HG03439 (cell line): Measurements from ENCODE around the gene C20orf144.

Experiments
- ATAC-seq: cut with Tn5 transposase; IDR thresholded peaks from one replicate; pipeline ENCODE4 v1.9.1; 2021; ENCODE audit warnings: mild to moderate bottlenecking, moderate library complexity; ENCODE audit not compliant: unreplicated experiment

Gene C20orf144

DNA sequence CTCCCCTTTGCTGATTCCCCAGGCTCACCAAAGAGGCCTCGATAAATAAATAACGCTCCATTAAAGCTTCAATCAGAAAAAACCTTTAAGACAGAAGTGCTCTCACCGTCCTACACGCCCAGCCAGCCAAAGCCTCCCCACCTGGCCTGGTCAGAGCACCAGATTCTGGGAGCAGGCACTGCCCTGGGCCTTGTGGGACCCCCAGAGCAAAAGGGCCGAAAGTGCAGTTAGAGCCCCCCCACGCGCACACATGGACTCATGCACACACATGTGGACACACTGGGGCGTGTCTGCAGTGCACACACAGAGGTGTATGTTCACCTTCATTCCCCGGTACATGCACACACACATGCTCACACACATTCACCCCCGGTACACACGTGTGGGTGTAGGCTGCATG lies 14.0 kb downstream of the C20orf144 start:
- ATAC-seq: no peak

DNA sequence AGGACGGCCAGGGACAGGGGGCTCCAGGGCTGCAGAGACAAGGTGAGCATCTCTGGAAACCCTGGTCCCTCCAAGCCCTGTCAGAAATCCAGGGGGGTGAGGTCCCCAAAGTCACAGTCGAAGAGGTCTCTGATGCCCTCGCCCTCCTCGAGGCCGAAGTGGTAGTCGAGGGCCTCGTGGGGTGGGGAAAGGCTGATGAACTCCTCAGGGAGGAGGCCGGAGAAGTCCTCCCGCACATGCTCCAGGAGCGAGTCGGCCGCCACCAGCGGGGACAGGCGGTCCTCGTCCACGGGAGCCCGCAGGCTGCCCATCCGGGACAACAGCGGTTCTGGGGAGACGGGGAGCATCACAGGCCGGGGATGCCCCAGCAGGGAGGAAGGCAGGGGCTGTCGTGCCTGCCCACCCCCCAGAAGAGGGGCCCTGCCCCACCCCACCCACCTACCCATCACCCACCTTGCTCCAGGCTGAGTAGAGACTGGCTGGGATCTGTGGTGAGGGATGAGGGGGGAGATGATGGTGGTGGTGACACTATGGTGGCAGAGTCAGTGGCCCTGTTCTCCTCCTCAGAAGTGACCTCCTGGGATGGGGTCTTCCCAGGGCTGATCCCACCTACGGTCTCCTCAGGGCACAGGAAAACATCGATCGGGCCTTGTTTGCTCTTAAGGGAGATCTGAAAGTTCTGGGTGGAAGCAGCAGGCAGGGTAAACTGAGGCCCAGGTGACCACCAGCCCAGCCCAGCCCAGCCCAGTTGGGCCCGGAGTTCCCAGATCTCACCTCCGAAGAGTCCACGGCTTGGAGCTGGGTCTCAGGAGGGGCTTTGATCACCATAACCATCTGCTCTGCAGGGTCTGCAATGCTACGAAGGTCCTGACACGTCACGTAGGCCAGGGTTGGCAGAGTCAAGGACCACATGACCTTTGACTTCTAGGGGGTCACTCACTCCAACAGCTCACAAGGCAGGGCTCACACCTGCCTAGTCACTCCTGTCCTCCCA lies 14.8 kb downstream of the C20orf144 start:
- no peak for ATAC-seq

DNA sequence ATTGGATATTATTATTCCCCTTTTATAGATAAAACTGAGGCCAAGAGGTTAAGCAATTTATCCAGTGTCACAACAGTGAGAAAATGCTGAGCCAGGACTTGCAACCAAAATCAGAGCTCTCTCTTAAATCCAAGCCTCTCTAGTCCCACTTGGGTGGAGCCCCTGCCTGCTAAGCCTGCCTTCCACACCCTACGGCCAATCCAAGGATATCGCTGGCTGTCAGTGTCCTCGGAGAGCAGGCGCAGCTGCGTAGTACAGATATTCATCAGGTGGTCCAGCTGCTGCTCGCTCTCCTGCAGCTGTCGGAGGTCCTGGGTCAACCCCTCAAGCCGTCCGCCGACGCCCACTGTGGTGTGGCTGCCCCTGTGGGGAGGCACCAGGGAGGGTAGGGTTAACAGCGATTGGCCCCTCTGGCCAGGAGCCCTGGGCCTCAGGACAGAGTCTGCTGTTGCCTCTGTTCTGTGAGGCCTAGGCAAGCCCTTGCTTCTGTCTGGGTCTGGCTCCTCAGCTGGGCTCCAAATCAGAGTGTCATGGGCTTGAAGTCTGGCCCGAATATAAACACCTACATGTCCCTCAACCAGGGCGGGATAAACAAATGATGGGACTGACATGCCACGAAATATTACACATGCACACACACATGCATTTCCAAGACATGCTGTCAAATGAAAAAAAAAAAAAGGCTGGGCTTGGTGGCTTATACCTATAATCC lies 16.0 kb downstream of the C20orf144 start:
- ATAC-seq: no peak

DNA sequence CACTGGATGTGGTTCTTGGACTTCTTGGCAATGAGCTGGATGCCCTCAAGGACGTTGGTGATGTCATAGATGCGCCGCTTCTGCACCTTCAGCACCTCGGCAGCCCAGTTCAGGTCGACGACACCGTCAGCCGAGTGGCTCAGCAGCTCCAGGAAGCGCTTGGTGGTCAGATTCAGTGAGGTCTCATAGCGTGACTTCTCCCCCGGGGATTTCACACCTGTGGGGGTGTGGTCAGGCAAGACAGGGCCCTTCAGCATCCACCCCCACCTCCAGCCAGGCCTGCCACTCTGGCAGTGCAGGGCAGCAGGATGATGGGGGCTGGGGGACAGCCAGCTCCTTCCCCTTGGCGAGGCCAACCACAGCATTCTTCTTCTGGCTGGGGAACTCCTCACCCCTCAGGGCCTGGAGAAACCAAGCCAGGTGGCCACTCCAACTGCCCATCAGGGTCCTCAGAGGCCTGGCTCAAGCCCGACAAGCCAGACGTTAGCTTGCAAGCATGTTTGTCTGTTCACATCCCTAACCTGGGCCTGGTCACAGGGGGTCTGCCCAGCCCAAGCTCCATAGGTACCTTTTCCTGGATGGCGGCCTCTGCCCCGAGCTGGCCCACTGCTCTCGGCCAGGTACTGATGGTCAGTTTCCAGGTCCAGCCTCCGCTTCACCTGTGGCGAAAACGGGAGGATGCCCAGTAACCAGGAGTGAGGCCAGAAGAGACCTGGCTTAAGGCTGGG lies 17.8 kb downstream of the C20orf144 start:
- ATAC-seq: peak; percentile 51

DNA sequence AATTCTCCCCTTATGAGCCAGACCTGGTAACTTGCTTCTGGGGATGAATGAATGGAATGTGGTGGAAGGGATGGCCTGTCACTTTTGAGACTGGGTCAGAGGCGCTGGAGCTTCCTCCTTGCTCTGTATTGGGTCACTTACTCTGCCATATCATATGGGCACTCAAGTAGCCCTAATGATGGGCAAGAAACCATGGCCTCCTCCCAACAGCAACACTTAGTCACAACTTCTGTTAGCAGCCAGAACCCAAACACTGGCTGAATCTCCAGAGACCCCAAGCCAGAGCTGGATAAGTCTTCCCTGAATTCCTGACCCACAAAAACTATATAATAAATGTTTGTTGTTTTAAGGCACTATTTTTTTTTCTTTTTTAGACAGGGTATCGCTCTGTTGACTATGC lies 18.6 kb downstream of the C20orf144 start:
- no peak for ATAC-seq

DNA sequence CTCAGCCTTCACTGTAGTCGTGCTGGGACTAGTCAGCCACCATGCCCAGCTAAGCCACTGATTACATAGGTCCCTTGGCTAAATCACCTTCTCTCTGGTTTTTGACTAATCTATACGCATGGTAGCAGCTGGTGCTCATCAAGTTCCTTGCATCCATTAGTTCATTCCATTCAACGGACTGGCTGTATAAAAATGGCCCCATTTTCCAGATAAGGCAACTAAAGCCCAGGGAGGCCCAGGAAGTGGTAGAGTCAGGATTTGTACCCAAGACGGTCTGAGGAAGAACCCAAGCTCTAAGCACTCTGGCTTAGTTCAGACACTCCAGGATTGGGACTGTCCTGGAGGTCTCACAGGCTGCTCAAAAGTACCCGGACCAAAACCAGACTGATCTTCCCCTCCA lies 19.2 kb downstream of the C20orf144 start:
- no peak for ATAC-seq

DNA sequence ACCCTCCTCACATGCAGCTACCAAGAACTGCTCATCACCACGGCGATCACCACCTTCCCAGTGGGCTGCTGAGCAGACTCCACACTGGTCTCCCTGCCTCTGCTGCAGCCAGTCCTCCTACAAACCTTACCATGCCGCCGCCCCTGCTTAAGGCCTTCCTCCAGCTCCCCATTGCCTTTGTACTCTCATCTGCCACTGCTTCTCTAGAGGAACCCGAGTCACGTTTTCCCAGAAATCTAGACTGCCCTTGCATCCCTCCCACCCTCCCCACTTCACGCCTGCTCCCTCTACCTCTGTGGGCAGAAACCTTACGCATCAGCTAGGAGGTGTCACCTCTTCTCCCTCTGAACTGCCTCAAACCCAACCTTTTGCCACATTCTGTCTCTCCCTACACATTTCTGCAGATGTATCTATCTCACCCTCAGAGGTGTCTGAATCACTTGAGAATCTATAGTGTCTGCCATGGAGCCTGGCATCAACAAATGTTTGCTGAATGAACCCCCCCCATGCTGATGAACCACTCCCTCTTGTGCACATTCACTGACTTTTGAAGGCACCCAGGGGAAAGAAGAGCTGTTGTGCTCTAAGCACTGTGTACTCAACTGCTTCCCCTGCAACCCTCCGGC lies 19.7 kb downstream of the C20orf144 start:
- ATAC-seq: no peak

DNA sequence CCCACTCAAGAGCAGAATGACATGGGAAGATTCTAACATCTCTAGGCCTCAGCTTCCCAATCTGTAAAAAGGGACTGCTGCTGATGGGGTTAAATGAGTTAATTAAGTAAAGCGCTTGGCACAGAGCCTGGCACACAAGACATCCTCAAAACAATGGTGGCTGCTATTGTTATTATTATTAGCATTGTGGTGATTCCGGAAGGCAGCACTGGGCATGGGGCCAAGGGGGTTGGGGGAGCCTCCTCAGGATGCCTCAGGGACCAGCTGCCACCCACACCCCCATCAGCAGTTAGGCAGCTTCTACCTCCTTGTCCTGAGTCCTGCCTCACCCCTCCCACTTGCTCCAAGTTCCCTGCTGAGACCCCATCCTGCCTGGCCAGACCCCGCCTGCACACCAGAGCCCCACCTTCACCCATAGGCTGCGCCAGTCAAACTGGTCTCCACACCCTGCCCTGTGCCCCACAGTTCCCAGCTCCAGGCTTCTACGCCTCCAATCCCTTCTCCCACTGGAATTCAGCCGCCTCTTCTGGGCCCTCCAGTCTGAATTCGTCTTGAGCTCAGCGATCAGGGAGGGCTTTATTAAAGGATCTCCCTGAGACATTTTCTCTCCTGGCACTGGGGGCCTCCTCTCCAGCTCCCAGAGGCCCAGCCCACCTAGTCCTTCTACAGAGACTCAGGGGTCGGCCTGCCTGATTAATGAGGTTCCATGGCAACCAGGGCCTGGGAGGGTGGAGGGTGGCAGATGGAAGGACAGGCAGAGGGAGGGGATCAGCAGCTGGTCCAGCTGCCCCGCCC lies 22.6 kb downstream of the C20orf144 start:
- no peak for ATAC-seq

DNA sequence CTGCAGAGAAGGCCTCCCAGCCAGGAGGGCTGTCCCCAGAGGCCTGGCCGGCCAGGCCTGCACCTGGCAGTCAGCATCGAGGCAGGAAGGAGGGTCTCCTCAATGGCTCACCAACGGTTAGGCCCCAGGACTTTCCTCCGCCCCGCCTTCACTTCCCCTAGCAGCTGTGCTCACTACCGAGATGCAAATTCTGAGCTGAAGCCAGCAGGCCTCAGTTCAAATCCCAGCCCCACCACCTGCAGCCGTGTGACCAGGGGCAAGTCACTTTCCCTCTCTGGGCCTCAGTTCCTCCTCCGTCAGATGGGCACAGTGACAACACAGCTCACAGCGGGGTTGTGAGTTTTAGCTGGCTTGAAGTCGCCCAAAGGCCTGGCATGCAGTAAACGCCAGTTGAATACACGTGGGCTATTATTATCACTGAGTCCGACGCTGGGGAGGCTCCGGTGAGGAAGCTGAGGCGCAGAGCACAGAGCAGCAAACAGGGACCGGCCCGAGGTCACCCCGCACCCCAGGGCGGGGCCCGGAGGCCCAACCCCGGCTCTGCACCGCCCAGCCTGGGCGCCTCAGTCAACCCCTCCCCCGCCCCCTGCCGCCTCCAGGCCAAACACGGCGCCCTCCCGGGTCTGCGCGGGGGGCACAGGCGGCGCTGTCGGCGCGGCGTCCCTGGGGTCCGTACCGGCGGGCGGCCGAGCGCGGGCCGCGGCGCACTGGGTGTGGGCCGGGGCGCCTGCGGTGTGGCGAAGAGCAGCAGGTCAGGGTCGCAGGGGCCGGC lies 23.4 kb downstream of the C20orf144 start:
- ATAC-seq: peak; percentile 37

DNA sequence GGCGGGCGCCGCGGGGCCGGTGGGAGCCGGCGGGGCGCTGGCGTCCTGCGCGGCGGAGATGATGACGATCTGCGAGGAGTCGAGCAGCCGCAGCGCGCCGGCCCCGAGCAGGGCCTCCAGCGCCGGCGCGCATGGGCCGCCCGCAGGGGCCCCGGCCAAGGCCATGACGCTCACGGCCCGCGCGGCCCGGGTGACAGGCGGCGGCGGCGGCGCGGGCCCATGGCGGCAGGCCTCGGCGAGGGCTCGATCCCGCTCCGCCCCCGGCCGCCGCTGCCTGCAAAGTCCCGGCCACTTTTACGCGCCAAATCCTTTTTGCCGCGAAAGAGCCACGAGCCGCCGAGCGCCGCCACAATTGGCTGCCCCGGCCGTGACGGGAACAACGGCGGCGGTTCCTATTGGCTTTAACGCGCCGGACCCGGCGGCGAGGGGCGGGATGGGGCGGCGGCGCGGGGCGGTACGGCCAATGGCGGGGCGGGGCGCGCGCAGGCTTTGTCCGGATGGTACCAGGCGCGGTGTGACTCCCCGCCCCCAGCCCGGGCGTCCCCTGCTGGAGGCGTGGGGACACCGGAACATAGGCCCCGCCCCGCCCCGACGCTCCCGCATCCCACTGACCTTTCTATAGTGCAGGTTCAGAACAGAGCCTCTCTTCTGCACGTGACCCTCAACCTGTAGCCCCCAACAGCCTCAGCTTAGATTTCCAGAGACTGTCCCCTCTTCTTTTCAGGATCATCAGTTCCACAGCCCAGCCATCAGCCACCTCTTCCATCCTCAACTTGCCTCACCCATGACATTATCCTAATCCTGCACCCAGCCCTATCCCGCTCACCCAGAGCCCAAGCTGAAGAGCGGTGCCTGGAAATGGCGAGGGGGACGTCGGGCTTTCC lies 24.2 kb downstream of the C20orf144 start, which contains the start of gene E2F1:
TSS of gene E2F1 (minus strand) at position 286 of the 884 bp plus-strand sequence. CDS start at position 165, 121 bp downstream.
- ATAC-seq: peak; percentile 77

DNA sequence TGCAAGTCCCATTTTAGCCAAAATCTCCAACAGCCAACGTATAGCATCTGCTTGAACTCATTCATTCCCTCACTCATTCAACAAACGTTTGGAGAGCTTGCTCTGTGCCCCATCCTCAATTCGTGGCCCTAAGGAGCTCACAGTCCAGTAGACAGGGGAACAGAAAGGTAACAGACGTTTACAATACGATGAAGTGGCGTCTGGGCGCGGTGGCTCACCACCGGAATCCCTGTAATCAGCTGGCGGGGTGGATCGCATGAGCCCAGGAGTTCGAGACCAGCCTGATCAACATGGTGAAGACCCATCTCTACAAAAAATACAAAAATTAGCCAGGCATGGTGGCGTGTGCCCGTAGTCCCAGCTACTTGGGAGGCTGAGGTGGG lies 24.8 kb downstream of the C20orf144 start:
- no peak for ATAC-seq

DNA sequence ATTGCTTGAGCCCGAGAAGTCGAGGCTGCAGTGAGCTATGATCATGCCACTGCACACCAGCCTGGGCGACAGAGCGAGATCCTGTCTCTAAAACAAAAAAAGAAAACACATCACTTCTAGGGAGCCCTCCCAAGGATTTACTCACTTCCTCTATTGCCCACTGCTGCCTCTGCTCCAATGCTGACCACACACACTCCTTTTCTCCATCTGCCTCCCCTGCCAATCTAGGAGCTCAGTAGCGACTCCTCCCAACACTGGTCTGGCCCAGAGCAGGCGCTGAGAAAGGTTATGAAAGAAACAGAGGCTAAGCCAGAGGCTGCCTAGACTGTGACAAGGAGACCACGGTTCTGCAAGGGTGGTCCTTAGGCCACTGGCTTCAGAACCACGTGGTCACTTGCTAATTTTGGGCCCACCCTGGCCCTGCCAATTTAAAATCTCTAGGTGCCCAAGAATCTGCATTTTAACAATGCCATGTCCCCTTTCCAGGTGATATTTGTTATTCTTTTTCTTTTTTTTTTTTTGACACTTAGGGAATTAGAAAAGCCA lies 25.3 kb downstream of the C20orf144 start:
- ATAC-seq: no peak

DNA sequence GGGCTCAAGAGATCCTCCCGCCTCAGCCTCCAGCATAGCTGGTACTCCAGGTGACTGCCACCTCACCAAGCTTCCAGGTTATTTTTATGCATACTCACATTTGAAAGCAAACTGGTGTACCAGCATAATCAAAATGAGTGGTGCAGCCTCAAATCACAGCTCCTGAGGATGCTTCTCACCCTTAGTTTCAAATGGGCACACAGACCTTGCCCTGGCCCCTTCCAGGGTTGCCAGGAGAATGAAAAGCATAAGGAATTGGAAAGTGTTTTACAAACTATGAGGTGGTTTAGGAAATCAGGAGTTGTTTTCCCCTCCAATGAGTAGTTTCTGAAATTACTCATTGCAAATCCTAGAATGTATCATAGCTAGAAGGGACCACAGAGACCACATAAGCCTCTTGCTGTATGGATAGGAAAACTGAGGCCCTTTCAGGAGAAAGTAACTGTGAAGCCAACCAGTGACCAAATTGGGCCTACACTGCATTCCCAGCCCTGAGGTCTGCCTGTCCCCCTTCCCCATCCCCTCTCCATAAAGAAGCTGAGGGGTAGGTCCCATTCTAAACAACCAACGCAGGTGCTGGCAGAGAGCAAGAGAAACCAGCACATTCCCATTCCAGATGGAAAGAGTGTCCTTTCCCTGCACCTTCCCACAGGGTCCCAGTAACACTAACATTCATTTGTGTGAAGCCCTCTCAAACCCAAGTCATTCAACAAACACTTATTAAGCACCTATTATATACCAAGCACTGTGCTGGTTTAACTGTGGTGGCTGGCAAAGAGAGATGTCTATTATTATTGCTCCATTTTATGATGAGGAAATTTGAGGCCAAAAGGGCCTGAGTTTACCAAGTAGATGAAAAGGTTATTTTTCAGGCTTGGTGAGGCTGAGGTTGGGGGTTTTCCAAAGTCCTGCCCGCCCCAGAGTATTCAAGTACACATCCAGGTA lies 26.1 kb downstream of the C20orf144 start:
- no peak for ATAC-seq

DNA sequence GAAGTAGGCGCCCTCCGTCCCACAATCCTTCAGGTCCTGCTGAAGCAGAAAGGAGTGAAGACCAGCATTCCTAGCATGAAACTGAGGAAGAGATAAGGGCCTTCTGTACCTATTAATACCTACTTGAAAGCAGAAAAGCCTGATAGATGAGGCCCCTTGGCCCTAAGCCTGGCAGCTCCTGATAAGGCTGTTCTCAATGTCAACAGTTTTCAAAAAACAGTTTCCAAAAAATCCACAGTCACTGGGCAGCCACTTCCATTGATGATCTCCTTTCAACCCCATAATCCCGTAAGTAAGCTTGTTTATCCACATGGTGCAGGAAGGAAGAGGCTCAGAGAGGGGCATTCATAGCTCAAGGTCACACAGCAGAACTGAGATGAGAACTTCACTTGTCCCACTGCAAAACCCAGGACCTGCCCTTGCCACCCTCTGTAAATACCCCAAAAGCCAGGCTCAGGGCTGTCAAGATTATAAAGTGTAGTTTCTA lies 26.9 kb downstream of the C20orf144 start:
- ATAC-seq: no peak

DNA sequence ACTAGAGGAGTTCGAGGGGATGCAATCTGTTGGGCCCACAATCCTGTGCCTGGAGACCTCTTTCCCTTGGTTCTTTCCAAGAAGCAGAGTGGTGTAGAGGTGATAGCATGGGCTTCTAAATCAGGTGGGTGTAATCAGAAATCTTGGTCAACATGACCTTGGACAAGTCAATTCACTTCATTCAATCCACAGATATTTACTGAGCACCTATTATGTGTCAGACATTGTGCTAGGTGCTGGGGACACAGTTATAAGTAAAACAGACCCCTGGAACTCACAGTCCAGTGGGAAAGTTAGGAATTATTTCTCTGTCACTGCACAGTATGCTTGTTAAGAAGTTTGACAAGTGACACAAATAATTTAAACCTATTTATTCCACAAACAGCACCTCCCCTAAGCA lies 27.4 kb downstream of the C20orf144 start:
- no peak for ATAC-seq

DNA sequence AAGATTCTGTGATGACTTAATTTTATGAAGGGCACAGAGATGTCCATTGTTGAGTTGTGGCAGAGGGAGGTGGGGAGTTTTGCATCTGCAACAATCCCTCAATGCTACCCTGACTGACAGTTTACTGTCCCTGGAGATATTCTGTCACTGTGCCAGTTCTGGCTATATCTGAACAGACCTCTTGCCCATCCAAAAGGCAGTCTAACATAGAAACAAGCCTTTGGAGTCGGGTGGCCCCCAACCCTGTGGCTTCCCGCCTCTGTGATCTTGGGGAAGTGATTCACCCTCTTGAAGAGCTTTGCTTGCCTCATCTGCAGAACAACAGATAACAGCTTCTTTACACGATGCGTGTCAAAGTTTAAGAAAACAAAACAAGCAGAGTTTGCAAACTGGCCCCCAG lies 27.8 kb downstream of the C20orf144 start:
- no peak for ATAC-seq

DNA sequence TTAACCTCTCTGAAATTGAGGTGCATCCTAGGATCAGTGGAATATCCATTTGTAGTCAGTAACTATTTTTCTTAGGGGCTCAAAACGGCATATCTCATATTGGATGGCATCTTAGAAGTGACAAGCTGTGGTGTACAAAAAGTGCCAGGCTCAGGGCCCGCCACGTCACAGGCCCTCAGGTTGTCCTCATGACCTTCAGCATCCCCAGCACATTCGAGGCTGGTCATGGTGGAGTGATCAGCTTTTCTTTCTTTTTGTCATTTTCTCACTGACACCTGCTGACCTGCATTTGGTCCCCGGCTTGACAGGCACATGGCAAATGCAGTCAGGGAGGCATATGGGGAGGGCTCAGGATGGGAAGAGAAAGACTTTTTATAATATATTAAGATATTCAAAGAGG lies 31.2 kb downstream of the C20orf144 start:
- no peak for ATAC-seq
